Skin epidermis (tissue), 12 donors: Measurements from ENCODE around the gene NTN5.

Source experiments
- H3K27ac ChIP-seq, 21 experiments: fragments of 200-600 bp; sonication (generic) in 11 of 21; one replicate each; pipeline ENCODE4 v1.5.0; 2020; ENCODE audit warnings: mild to moderate bottlenecking in 3 of 21, inconsistent platforms in 2 of 21, moderate library complexity in 2 of 21
- H3K4me3 ChIP-seq, 7 experiments: fragments of 200-600 bp; sonication (generic) in 2 of 7; one replicate each; pipeline ENCODE4 v1.5.0; 2020; ENCODE audit warnings: inconsistent platforms in 2 of 7, mild to moderate bottlenecking in 2 of 7, moderate library complexity in 1 of 7

NTN5 gene

GRCh38 chr19:48619692-48620585 lies 52.9 kb downstream of the NTN5 start:
- H3K27ac ChIP-seq: peak overlapping the region; percentile 24 to 96 (median 87)
- peak overlapping the region; percentile 62 to 86 (median 71) for H3K4me3 ChIP-seq

DNA sequence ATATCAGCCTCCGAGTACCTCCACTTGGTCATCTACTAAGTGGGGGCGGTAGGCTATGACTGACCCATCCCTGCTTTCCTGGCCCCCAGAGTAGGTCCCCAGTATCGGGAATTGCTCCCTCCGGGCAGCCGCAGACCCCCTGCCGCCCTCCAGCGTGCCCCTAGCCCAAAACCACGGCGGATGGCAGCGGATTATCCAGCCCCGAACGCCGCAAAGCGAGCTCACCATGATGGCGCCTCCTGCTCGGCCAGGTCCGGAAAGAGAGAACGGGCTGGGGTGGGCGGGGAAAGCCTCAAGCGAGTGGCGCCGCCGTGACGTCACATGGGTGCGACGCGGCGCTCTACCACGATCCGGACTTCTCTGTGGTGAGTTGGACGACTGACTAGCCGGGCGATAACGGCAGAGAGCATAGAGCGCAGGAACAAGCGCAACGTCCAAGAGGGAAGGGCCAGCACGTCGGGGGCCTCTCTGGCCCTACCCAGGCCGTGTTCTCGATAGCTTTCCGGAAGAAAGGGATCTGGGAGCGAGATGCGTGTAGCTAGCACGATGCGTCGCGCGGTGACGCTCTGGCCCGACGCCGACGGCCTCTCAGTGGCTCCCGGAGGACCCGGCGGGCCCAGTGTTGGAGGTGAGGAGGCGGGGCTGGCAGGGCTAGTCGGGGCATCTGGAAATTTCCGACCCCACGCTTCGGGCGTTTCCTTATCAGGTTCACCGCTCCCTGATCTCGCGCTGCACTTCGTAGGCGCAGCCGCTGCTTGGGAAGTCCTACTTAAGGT lies 53.7 kb downstream of the NTN5 start, which contains the start of the genes RPL18 and SPHK2:
Gene RPL18, minus strand, starts transcription at position 263 of the 776 bp plus-strand sequence. Its CDS starts 35 bp downstream, at position 228.
Gene SPHK2, plus strand, starts transcription at position 591 of the 776 bp plus-strand sequence. CDS start 1,009 bp downstream, outside the sequence.
- Histone ChIP-seq H3K4me3 (peak within 1 kb of the TSS; percentile 62 to 86 (median 71)), H3K27ac (peak within 1 kb of the TSS; percentile 42 to 96 (median 87))

DNA sequence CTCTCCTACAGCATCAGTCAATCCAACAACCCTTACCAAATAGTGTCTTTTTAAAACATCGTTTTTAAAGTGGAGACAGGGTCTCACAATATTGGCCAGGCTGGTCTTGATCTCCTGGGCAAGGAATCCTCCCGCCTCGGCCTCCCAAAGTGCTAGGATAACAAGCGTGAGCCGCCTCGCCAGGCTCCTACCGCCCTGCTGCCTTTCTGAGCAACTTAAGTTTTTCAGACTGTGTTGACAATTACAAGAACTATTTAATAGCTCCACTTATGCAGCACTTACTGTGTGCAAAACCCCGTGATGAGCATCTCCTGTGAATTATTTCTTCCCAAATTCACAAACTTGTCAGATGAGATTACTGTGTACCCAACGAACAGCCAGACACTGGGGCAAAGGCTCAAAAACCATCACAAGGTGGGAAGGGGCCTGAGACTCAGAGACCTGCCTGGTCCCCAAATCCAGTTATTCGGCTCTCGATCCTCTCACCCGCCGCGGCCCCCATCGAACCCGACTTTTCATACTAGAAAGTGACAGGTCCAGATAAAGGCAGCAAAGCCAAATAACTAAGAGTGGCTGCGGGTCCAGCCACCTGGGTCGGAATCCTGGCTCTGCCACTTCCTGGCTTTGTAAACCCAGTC lies 54.4 kb downstream of the NTN5 start:
- H3K4me3 ChIP-seq: peak overlapping the region; percentile 62 to 86 (median 71)
- peak overlapping the region; percentile 42 to 96 (median 87) for H3K27ac ChIP-seq

GRCh38 chr19:48617146-48617937 lies 55.5 kb downstream of the NTN5 start:
- Histone ChIP-seq H3K27ac (peak overlapping the region in 16 of 21 experiments; percentile 24 to 96 (median 88)), H3K4me3 (peak overlapping the region; percentile 62 to 86 (median 71))

DNA sequence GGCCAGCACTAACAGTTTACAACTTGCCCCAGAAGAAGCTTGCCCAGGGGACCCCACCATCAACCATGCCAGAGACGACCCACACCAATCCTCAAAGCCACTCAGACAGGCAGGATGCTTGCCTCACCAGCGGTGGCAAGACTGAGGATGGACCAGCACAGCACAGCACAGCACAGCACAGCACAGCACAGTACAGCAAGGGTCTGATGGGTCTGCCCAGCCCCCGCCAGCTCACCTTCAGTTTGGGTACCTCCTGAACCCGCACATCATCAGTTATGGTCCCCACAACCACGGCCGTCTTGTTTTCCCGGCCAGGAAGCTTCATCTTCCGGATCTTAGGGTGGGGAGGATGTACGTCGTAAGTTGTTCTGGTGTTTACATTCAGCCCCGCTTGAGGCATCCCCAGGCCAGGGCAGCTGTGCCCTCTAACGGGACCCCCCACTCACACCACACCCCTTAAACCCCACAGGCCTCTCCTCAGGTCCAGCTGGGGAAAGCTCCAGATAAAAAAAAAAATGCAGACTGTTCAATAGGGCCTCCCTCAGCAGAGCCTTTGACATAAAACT lies 56.2 kb downstream of the NTN5 start:
- H3K27ac ChIP-seq: peak overlapping the region in 10 of 21 experiments; percentile 8 to 96 (median 84)
- peak overlapping the region in 3 of 7 experiments; percentile 71 to 86 (median 80) for H3K4me3 ChIP-seq

DNA sequence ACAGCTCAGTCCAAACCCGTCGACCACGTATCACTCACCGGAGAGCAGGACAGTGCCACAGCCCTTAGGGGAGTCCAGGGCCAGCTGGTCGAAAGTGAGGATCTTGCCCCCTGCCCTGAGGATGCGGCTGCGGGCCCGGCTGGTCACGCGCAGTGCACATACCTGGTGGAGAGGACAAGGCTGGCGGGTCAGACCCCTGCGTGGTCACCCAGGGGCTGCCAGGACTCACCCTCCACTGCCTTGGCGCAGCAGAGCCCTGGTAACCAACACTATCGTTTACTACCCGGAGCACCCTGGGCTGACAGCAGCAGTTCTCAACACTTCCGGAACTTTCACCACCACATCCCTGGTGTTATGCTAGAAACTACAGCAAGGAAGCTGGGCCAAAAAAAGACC lies 56.8 kb downstream of the NTN5 start:
- Histone ChIP-seq H3K27ac (peak overlapping the region in 10 of 21 experiments; percentile 0 to 96 (median 30)), H3K4me3 (peak overlapping the region in 1 of 7 experiments; percentile 2)

- Histone ChIP-seq H3K27ac (peak overlapping the region in 11 of 21 experiments; percentile 0 to 96 (median 46)), H3K4me3 (no peak overlapping the region)
Observed at GRCh38 chr19:48615231-48616040, 57.4 kb downstream of the NTN5 start.

DNA sequence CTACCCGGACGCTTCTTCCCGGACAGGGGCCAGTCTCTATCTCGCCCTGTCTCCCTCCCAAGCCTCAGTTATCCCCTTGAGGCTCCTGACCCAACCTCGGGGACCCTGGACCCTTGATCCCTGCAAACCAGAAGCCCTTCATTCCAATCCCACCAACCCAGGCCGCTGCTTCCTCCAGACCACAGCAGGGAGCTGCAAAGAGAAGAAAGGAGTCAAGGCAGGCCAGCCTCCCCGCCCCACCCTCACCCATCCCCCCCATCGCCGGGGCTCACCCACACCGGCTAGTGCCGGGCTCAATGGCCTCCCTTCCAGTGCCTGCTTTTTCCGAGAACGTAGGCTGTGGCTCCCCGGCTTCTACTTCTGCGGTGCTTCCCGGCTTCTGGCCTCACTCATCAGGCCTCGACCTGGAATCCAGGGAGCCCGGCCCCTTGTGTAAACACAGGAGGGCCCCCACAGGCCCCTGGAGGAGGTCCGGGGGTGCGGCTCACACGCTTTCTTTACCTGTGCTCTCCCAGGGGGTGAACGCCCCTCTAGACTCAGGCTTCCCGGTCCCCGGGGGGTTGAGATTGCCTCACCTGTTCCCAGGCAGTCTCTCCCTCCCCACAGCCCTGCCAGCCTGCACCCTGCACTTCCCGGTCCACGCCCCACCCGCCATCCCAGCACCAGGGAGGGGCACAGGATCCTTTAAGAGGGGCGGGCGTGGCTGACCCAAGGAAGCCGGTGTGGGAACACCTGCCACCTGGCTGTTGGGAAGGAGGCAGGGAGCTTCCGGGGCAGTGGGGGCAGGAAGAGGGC lies 58.2 kb downstream of the NTN5 start, which contains the start of gene FAM83E:
Gene FAM83E, minus strand, starts transcription at position 641 of the 795 bp plus-strand sequence. CDS start 1,704 bp downstream, outside the sequence.
- no peak within 1 kb of the TSS for H3K4me3 ChIP-seq
- H3K27ac ChIP-seq: peak within 1 kb of the TSS in 15 of 21 experiments; percentile 0 to 96 (median 48)

DNA sequence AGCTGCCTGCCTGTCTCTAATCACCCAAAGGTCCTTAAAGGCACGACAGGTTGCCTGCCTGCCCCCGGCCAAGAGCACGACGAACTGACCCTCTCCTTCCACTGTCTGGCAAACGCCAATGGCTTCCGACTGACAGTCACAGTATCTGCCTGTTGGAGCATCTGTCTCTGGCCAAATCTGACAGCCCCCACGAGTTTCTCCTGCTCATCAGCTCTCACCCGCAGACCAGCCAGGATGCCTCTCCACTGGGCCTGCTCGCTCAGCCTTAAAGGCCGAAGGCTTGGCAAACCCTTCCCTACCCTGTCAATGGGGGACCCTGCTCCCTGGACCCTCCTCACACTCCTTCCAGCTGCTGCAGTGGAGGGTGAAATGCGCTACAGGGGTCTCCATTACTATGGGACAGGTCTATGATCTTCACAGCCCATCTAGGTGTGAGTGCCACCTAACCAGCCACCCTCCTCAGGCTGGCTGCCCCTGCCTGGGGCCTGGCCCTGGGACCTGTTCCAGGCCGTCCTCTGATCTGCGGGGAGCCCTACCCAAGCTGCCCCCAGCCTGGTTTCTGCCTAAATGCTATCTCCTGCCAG lies 58.9 kb downstream of the NTN5 start:
- Histone ChIP-seq H3K4me3 (no peak overlapping the region), H3K27ac (peak overlapping the region in 12 of 21 experiments; percentile 27 to 76 (median 50))

- Histone ChIP-seq H3K4me3 (no peak overlapping the region), H3K27ac (peak overlapping the region in 1 of 21 experiments; percentile 12)
Observed at GRCh38 chr19:48613024-48613851, 59.6 kb downstream of the NTN5 start.

- H3K4me3 ChIP-seq: no peak overlapping the region
- H3K27ac ChIP-seq: no peak overlapping the region
Observed at GRCh38 chr19:48611872-48612271, 60.9 kb downstream of the NTN5 start.
